HL-60 (cell line): ENCODE results near the gene DLG4.

Experiments used
- GABPA ChIP-seq: IDR thresholded peaks from 2 replicates; pipeline ENCODE4 v1.6.1; 2012; ENCODE audit warnings: low read depth
- POLR2AphosphoS5 ChIP-seq: IDR thresholded peaks from 2 replicates; pipeline ENCODE4 v1.6.1; 2012; ENCODE audit warnings: low read depth
- TF ChIP-seq, protein P1 (sequence below): IDR thresholded peaks from one replicate; pipeline ENCODE4 v1.5.1; 2011; ENCODE audit warnings: low read length, control low read depth, inconsistent platforms; ENCODE audit not compliant: insufficient read depth

DNA sequence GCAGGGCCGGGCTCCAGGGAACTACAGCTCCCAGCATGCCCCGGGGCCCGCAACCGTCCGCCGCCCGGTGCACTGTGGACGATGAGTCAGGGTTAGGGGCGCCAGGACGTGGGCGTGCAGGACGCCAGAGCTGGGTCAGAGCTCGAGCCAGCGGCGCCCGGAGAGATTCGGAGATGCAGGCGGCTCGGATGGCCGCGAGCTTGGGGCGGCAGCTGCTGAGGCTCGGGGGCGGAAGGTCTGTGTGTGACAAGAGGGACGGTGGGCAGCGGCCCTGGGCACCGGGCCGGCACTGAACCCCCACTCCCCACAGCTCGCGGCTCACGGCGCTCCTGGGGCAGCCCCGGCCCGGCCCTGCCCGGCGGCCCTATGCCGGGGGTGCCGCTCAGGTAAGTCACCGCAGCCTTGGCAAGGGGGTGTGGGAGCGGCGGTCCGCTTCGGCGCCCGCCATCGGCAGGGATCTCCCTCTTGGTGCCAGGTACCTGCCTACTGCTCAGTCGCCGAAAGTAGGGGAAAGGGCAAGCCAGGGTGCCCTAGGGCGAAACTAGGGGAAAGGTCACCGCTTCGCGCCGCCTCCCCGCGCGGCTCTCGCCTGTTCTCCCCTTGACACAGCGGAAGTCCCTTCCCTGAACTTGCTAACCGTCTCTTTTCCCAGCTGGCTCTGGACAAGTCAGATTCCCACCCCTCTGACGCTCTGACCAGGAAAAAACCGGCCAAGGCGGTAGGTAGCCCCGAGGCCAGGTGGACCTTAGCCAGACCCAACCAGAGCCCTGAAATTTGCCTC lies at the start of gene DLG4, which contains the start of gene ACADVL:
- TF ChIP-seq, protein P1, sequence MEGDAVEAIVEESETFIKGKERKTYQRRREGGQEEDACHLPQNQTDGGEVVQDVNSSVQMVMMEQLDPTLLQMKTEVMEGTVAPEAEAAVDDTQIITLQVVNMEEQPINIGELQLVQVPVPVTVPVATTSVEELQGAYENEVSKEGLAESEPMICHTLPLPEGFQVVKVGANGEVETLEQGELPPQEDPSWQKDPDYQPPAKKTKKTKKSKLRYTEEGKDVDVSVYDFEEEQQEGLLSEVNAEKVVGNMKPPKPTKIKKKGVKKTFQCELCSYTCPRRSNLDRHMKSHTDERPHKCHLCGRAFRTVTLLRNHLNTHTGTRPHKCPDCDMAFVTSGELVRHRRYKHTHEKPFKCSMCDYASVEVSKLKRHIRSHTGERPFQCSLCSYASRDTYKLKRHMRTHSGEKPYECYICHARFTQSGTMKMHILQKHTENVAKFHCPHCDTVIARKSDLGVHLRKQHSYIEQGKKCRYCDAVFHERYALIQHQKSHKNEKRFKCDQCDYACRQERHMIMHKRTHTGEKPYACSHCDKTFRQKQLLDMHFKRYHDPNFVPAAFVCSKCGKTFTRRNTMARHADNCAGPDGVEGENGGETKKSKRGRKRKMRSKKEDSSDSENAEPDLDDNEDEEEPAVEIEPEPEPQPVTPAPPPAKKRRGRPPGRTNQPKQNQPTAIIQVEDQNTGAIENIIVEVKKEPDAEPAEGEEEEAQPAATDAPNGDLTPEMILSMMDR: no peak
- TF ChIP-seq GABPA (no peak), POLR2AphosphoS5 (no peak)
